Iris pigment epithelial cell (primary cell): ENCODE data around the gene MAML2.

ENCODE experiments used
- DNase-seq: peaks from one replicate; pipeline ENCODE4 v3.0.0-alpha.2; 2011; ENCODE audit warnings: low read depth

MAML2 gene

DNA sequence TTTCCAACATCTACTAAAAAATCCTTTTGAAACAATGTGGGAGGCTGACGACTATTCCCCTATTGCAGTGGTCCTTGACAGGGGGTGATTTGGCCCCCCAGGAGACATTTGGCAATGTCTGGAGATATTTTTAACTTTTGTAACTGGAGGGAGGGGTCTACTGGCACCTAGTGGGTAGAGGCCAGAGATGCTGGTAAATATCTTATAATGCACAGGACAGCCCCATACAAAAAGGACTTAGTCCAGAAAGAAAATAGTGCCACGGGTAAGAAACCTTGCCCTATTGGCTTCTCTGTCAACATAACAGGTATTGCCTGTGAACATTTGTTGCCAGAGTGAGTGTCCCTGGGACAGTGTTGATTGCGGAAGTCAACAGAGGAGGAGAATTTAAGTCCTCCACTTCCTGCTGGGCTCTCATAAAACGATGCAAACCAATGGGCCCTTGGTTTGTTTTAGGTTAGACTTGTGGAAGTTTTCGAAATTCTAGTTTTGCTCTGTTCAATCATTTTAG, 101.6 kb downstream of the MAML2 start:
- DNase-seq = no peak

DNA sequence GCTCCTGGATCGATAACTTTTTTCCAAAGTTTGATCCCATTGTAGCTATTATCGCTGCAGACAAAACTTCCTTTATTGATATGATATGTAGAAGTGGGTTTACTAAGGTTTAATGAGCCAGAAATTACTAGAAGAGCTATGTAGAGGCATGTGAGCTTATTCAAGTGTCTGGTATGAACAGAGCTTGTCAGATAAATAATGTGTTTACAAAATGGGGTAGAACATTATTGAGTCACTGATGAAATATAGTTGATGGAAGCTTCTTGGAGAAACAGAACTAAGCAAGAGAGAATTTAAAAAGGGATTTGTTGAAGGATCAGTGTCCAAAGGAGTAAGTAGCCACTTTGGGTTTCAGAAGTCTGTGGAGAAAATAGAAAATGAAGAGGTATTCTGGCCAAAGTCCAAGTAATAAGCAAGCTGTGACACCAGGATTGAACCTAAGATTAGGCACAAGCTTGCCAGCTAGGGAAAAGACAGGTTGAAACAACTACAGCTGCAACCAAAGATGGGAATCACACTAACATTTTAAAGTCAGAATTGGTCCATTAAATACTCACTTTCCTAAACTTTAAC, 104.3 kb downstream of the MAML2 start:
- DNase-seq = peak; percentile 81

DNA sequence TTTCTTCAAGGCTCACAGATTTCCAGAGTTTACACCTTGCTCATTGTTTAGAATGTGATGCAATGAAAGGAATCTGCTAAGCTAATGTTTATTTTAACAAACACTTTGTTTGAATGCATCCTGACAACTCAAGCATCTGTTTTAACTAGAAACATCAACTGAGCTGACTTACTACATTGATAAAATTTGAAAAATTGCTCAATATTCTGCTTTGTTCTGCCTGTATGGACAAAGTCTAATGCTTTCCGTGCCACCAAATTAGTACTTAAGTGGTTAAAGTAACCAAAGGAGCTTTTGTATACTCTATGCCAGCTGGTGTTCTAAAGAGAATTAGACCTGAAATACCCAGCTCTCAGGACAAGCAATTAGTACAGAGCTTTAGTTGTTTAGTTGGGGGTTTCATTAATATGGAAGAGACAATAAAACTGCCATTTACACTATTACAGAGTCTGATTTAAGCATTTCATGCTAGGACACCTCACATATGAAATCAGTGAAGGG, 105.2 kb downstream of the MAML2 start:
- no peak for DNase-seq

DNA sequence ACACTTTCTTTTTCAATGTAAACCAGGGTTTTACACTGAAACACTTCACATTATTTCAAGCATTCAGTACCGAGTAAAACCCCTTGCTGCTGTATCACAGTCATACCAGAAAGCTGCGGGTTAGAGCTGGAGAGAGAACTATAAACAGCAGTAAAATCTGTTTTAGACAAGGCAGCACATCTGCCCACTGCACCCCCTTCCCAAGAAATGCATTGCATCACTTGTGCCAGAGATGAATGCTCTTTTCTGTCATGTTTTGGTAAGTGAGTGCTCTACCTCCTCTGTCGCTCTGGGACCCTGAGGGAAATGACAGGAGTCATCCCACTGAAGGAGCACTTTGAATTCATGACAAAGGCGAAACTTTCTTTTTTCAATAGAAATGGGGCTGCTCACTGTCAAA, 107.2 kb downstream of the MAML2 start:
- peak; percentile 61 for DNase-seq

DNA sequence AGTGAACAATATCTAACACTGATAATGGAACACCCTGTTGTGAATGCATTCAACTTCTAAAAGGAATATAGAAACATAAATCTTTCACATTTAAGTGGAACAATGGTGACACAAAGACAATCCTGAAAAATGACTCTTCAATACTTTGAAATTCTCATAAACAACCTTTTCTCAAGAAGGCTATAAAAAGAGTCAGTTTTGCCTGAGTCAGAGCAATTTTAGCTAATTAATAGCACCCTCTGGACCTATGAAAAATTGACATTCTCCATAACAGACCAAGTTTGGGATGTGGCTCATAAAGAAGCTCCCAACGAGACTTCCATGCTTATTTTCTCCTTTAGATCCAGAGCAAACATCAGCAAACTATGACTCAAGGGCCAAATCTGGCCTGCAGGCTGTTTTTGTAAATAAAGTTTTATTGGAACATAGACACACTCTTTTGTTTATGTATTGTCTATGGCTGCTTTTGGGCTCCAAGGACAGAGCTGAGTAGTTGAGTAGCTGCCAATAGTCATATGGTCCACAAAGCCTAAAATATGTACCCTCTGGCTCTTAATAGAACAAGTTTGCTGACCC, 108.0 kb downstream of the MAML2 start:
- DNase-seq = peak; percentile 38

DNA sequence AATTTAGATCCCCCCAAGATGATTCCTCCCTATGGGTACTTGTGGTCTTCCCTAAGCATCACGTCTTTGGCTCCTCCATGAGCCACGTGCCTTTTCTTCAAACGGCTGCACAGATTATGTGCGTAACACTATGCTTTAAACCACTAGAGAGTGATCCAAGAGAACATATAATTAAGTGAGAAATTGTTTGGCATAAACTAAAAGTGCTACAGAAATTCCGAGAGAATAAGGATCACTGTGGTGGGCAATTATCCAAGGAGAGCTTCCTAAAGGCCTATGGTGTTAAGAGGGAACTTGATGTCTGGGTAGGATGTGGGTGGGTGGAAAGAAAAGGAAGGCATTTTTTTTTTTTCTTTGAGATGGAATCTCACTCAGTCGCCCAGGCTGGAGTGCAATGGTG, 110.9 kb downstream of the MAML2 start:
- DNase-seq = no peak

DNA sequence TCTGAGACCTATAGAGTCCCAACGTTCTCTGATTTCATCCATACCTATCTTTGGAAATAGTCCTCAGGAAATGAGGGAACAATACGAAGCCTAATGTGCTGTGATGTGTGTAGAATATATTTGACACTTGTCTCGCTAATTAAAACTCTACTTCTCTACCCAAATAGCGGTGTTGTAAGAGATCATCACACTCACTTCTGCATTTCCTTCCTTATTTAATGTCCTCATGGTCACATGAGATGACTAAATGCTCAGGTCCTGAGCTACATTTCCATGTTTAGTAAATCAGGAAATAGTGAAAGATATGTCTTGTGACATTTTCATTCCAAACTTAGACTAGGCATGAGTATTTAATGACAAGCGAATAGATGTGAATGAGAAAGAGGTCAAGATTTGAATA, 112.3 kb downstream of the MAML2 start:
- no peak for DNase-seq

DNA sequence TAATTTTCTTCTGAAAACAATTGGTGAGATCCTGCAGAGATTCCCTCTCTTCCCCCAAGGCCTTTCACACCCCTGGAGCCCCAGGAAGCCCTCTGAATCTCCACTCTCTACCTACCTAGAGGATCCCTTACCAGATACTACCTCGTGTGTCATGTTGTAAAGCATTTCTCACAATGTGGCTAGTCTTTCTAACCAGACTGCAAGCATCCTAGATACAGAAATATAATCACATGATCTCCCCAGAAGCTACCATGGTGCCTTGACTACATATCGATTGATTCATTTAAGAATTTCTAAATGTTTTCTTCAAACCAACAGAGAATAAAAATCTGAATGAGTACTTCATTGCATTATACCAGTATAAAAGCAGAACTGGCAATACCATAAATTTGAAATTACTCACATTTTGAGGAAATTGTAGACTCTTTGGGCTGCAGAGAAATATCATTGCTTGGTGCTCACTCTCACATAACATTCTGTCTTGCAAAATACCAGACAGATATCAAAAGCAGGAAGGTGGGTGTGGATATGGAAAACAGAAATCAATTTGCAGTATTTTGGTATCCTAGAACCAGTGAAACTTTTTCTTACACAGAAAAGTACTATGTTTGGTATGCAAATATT, 113.5 kb downstream of the MAML2 start:
- DNase-seq = no peak

DNA sequence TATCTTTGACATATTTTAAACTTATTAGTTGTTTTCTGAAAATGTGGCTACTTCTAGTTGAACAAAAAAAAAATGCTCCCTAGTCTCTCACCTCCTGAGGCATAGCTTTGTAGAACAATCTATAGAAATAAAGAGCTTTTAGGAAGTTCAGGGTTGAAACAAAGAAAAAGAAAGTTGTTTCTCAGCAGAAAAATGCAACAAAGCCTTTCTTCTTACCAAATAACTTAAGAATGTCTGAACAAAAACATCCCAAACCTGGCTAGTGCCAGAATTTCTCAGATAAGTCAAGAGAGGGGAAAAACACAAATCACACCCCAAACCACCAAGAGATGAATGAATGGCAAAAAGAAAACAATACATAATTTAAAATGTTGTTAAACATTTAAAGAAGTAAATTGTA, 114.1 kb downstream of the MAML2 start:
- DNase-seq = peak; percentile 75

DNA sequence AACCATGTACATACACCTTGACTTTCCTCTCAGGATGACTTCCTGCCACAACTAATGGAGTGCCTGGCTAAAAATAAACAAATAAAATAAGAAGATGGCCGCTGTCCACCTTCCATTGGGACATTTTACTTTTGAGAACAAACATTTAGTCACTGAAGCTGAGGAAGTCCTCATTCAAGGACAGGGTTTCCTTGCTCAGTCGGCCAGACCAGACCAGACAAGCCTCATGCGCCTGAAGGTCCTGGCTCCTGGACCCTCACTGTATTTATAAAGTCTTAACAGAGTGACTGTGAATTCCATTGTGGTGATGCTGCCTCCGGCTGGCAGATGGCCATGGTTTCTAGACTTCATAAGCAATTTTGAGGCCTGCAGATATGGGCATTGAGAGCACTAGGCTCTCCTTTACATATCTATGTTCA, 114.5 kb downstream of the MAML2 start:
- DNase-seq = peak; percentile 96

DNA sequence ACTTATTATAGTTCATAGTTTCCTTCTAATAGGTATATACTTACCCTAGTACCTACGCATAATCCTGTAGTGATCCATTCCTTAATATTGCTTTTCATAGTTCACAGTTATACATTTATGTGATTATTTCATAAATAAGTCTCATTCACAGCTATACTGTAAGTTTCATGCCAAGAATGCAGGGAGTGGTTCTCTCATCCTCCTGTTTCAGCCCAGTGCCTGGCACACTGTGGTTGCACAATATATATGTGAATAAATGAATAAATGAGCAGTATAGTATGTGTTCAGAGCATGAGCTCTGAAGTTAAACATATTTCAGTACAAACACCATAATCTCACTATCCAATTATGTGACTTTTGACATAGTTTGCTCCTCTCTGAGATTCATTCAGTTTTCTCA, 115.8 kb downstream of the MAML2 start:
- no peak for DNase-seq

DNA sequence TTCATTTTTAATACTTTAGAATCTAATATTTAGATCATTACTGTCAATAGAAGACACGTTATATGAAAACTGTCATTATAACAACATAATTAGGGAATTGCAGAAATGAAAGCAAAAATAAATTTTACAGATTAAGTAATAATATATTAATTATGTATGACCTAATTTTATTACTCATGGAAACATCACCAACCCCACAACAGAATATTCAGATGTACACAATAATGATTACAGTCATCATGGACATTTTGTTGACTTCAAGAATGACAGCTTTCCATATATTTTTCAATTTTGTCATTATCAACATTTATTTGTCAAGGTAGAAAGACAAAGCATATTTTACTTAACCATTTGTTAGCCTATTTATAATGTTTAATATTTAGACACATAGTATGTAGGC, 119.9 kb downstream of the MAML2 start:
- DNase-seq = no peak

DNA sequence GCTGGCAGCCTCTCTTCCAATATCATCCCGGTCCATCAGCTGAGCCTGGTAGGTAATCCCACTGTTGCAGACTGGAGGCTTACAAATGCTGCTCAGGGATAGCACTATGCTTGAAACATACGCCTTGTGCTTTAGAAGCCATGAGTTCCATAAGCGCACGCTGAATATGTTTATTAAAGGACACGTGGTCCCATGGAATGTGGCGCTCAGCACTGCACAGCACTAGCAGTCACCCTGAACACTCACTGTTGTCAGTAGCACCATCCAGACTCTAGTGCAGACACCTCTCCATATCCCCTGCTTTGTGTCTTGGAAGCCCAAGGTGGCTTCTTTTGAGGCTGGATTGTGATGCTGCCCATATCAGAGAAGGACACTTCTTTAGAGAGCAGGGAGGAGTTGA, 120.9 kb downstream of the MAML2 start:
- DNase-seq = no peak

DNA sequence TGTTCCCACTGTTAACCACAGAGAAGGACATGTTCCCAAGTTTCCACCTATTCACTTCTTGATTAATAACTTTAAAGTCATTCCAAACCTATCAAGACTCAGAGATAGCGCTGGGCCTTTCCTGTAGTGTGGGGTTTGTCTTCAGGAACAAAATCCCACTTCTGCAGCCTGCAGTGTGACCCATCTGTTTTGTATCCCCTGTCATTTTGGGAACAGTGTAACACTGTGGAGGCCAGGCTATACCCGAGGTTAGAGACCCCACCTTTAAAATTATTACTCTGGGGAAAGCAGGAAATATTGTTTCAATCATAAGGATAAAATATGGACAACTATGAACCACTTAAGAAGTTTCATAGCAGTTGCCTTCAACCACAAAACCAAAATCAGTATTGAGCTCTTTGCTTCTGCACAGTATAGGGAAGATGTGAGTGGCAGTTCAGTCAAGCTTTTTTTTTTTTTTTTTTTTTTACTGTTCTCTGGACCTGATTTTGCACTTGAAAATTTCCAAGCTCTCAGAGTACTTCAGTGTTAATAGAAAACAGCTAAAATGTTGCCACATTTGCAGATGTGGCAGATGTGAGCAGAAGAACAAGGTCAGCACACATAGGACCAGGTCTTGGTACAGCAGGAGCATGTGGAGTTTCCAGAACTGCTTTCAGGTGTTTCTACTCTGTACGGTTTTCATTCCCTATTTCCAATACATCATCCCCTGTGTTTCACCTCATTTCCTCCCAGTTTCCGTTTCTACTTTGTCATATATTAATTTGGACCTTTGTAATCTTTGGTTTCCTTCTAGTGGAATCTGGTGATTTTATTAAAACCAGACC, 121.5 kb downstream of the MAML2 start:
- no peak for DNase-seq

DNA sequence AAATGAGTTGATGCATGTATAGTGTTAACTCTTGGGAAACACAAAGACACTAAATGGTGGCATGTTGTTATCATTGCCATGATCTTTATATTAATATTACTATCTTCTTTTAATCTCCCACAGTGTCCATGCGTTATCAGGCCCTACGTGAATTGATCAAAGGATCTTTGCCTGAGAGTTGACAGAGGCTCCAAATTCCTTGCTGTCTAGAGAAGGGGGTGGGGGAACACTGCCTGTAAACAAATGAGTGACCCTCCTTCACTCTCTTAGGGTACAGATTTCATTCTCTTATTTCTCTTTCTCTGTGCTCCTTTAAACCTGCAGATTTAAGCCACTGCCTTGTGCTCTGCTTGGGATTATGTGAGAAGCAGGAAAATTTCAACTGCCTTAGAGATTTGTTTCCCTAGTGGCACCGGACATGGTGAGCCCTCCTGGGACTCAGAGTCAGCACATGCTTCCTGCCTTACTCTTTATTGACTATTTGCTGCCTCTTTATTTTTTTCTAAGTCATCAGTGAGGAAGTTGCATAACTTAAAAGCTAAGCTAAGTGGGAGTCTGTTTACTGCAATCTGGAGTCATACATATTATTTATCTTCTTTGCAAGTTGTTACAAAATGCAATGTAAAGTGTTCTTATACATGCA, 122.9 kb downstream of the MAML2 start:
- peak; percentile 77 for DNase-seq

DNA sequence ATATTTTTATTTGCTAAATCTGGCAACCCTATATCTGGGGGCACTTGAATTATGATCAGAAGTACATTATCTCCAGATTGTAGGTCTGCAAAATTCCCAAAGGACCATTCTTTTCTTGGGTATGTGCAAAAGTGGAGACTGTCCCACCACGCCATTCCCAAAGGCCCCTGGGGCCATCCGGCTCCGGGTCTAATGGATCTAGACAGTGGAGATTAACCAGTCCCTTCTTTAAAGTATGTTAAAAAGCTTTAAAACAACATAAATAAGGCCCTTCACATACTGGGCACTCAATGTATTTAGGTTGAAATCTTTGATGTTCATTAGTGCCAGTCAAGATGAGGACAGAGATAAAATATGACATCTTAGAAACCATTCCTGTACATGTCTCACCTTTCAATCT, 124.1 kb downstream of the MAML2 start:
- no peak for DNase-seq

DNA sequence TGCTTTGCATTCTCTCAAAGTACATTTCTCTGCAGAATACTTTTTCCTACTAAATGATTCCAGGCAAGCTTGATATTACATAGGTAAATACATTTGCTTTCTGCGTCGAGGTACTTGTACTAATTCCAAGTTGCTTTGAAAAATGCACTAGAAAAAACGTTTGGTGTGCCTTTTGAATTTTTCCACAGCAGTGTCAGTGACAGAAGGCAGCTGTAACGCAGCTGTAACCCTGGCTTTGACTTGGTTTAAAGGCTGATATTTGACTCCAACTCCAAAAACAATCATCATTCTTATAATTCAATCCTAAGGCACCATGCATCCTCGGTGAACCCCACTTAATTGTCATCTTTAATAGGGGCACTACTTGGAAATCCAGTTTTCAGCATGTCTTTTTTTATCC, 125.0 kb downstream of the MAML2 start:
- DNase-seq = no peak

DNA sequence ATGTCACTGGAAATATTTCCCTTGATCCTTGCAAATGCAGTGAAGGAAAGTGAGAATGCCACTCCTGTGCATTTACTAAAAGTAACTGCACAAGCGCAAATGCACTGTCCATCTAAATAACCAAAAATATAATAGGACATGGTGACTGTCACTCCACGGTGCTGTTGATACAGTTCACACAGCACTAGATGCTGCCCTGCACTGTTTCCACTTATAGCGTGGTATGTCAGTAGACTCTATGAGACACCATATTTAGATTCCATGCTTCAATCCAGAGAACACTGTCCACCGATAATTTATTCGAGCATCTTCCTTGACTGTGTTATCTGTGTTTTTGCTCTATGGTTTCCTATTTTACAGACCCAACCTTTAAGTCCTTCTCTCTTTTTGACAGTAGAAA, 125.8 kb downstream of the MAML2 start:
- DNase-seq = no peak

DNA sequence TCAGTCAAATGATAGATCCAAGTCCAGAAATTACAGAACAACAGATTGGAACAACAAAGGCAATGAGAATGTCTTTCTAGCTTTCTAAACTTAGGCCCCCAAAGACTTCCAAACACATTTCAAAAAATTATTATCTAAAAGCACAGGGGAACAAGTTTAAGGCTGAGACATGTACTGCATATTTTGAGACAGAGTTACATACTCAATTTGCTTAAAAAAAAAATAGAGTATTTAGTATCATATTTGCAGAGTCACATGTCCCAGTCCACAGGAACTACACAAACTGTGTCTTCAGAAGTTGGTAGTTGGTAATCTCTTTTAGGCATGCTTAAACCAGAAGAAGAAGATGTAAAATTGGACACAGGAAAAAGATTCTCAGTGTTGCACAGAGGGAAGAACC, 127.2 kb downstream of the MAML2 start:
- no peak for DNase-seq

DNA sequence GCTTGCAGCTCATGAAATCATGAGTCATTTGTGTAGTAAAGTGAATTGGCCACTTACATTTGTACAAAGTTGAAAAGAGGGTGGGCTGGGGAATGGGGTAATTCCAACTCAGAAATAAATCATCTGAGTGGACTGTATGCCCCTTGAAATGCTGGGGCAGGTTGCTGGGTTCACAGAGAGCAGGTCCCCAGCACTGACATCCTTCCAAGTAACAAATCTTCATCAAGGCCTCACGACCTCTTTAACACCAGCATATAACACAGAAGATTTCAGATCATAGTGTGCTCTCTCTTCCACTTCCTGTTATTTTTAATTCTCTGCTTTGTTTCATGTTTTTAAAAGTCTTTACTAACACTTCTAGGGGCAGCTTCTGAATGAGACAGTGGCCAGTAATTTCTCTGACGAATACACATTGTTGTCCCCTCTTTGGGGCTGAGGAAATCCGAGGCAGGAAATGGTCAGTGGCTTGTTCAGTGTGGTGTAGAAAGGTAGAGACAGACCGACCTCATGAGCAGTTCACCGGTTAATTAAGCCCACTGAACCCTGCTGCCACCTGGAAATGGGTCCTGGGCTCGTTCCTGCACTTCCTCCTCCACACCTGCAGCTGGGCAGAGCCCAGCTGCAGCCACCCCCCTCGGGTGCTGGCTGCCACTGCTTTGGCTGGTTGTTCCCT, 127.7 kb downstream of the MAML2 start:
- peak; percentile 80 for DNase-seq

DNA sequence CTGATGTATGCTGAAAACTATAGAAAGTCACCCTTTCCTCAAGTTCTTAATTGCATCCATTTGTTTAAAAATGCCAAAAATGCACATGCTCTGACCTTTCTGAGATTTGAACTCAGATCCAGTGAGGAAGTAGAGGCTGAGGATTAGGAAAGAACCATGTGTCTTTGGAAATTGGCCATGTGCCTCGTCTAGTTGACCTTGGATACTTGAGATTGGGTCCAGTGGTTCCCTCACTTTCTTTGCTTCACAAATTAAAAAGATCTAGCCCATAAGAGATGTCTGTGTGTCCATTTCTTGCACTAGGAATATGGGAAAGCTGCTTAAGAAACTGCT, 128.3 kb downstream of the MAML2 start:
- DNase-seq = no peak

DNA sequence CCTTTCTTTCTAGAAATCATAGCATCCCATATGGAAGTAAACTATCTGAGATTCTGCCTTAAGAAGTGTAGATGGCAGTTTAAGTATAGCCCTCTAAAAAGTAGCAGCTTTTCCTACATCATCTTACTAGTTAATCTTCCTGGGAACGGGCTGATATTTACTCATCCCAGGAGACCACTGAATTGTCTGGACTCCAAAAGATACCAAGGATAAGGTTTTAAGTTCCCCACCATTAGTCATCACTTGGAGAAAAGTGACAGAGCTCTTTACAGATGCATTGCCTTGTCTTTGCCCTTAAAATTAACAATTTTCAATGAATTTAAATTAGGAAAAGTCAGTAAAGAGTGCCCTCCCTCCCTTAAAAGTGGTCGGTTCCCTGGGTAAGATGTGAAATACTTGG, 129.5 kb downstream of the MAML2 start:
- DNase-seq = peak; percentile 93
